NCI-H1694 treated with DMSO at 0.1 percent for 48 hours (cell line): ENCODE data around the gene RASA2.

Source experiments
- DNase-seq: peaks from one replicate; lab custom pipeline; 2025; lab: John Stamatoyannopoulos, UW

RASA2 gene

GRCh38 chr3:141538568-141539240 lies 51.9 kb downstream of the RASA2 start:
- DNase-seq, result no peak

DNA sequence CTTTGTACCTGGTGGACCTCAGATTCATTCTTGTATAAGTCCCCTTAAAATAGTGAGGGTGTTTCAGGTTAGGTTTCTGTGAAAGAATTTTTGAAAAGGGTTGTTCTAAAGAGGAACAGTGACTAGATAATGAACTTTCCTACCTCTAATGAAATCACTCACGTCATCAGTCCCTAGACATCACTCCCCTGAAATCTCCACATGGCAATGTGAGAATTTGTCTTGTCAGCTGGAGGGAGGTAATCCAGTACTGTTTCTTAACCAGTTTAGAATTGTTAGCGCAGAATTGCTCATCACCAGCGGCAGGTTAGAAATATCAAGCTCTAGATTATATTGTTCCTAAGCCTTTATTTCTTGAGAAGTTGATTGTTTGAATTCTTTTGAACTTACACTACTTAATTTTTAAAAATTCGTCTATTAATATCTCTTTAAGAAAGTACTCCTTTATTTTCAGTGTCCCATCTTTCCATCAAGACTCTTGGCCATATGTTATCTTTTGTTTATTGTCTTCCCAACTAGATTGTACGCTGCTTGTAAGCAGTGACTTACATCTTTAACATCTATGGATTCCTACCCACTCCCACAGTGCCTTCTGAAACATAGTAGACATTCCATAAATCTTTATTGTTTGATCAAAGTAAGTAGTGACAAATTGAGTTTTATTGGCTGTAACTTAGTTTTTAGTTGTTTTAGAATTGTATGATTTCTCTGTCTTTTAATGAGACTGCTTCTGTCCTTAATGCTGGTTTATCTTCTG lies 52.8 kb downstream of the RASA2 start:
- DNase-seq, result no peak

DNA sequence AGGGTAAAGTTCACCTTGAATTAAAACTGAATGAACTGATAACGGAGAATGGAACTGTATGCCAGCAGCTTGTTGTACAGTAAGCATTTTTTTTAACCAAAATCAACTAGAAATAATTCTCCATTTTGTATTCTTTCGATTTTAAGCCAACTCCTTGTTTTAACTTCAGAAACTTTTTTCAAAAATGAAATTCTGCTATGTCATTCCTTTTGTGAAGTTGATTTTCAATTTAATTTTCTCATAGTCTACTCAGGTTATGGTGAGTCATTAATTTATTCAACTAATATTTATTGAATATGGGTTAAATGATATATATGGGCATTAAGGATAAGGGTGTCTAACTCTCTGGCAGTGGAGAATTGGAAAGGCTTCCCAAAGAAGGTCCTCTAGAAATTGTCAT lies 53.7 kb downstream of the RASA2 start:
- no peak for DNase-seq

GRCh38 chr3:141542202-141542969 lies 55.6 kb downstream of the RASA2 start:
- no peak for DNase-seq

DNA sequence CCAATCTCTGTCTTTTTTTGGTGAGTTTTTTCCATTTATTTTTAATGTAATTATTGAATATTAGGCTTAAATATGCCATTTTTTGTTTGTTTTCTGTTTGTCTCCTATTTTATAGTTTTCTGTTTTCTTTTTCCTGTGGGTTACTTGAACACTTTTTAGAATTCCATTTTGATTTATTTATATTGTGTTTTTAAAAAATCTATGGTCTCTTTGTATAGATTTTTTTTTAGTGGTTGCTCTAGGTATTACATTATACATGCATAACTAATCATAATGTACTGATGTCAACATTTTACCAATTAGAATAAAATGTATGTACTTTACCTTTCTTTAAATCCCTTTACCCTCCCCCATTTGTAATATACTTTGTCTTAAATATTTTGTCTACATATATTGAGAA lies 56.2 kb downstream of the RASA2 start:
- no peak for DNase-seq

DNA sequence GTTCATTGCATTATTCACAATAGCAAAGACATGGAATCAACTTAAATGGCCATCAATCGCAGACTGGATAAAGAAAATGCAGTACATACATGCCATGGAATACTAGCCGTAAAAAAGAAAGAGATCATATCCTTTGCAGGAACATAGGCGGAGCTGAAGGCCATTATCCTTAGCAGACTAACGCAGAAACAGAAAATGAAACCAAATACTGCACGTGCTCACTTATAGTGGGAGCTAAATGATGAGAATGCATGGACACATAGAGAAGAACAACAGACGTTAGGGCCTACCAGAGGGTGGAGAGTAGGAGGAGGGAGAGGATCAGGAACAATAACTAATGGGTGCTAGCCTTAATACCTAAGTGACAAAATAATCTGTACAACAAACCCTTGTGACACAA lies 57.9 kb downstream of the RASA2 start:
- no peak for DNase-seq

DNA sequence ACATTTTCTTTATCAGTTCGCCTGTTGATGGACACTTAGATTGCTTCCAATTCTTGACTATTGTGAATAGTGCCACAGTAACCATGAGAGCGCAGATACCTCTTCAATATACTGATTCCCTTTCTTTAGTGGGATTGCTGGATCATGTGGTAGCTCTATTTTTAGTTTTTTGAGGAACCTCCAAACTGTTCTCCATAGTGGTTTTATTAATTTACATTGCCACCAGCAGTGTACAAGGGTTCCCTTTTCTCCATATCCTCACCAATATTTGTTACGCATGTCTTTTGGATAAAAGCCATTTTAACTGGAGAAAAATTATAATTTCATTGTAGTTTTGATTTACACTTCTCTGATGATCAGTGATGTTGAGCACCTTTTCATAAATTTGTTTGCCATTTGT lies 59.3 kb downstream of the RASA2 start:
- DNase-seq, result no peak

DNA sequence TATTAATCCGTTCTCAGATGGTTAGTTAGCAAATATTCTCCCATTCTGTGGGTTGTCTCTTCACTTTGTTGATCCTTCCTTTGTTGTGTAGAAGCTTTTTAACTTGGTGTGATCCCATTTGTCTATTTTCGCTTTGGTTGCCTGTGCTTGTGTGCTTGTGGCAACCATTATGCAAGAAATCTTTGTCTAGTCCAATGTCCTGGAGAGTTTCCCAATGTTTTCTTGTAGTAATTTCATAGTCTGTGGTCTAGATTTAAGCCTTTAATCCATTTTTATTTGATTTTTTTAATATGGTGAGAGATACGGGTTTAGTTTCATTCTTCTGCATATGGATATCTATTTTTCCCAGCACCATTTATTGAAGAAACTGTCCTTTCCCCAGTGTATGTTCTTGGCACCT lies 59.8 kb downstream of the RASA2 start:
- no peak for DNase-seq

DNA sequence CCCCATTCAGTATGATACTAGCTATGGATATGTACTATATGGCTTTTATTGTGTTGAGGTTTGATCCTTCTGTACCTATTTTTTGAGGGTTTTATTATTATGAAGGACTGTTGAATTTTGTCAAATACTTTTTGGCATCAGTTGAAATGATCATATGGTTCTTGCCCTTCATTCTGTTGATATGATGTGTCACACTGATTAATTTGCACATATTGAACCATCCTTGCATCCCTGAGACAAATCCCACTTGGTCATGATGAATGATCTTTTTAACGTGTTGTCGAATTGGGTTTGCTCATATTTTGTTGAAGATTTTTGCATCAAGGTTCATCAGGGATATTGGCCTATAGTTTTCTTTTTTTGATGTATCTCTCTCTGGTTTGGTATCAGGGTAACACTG lies 61.0 kb downstream of the RASA2 start:
- no peak for DNase-seq

DNA sequence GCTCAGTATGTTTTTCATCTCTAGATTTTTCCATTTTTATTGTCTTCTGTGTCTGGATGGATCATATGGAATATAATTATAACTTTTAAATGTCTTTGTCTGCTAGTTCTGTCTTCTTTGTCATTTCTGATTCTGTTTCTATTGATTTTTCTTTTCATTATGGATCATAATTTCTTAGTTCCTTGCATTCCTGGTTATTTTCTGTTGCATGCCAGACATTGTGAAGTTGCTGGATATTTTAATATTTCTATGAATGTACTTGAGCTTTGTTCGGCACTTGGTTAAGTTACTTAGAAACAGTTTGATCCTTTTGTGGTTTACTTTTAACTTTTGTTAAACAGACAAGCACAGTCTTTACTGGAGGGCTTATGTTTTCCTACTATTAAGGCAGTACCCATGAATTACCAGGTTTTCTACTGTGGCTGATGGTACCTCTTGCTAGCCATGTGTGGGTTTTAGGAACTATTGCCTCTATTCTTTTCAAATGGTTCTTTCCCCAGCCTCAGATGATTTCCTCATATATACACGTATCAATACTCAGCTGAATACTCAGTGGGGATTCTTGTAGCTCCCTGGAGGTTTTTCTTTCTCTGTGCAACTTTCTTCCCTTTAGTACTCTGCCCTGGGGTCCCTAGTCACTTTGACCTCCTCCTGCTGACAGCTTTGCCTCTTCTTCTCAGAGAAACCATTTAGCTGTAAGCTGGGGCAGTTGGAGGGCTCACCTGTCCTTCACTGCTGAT lies 64.3 kb downstream of the RASA2 start:
- no peak for DNase-seq

GRCh38 chr3:141552440-141552991 lies 65.7 kb downstream of the RASA2 start:
- DNase-seq, result no peak

GRCh38 chr3:141553055-141553454 lies 66.2 kb downstream of the RASA2 start:
- no peak for DNase-seq

DNA sequence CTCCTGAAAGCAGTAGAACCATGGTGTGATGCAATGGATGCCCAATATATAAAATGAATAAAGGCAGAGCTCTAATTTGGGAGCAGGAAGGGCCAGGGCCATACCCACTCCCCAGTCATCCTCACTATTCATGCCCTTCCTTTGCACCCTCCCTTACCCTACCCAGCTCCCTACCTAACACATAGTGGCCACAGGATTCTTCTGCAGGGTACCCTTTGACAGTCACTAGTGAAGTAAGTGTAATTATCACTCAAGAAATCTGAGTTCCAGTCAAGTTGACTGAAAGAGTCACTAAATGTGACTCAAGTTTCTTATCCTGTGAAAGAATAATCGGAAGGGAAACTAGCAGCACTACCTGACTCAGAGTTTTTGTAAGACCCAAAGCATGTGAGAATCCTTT lies 69.2 kb downstream of the RASA2 start:
- DNase-seq, result no peak

- no peak for DNase-seq
These were observed 71.3 kb downstream of the RASA2 start for GRCh38 chr3:141557961-141558706.

DNA sequence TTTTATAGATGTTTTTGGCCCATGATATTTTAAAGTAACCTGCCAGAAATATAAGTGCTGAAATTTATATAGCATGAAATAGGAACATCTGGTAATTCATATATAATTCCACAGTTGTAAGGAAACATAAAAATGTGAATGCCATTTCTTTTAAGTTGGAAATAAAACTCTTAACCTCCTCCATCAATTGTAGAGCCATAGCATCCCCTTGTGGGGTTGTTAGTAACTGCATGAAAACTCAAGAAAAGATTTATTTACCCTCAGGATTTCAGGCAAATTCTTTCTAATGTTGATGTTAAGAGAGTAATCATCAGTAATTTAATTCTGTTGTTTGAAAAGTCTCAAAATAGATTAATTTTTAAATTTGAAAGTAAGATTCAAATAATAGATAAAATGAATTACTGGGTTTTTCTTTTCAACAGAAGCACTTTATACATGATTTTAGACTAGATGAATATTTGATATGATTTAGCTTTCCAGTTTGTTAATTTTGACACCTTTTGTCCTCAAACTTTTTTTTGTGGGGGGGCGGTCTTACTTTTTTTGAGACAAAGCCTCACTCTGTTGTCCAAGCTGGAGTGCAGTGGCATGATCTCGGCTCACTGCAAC lies 74.7 kb downstream of the RASA2 start:
- DNase-seq, result peak; percentile 59

- DNase-seq, result no peak
These were observed 77.4 kb downstream of the RASA2 start for GRCh38 chr3:141564241-141564640.

- no peak for DNase-seq
These were observed 83.2 kb downstream of the RASA2 start for GRCh38 chr3:141570068-141570467.

DNA sequence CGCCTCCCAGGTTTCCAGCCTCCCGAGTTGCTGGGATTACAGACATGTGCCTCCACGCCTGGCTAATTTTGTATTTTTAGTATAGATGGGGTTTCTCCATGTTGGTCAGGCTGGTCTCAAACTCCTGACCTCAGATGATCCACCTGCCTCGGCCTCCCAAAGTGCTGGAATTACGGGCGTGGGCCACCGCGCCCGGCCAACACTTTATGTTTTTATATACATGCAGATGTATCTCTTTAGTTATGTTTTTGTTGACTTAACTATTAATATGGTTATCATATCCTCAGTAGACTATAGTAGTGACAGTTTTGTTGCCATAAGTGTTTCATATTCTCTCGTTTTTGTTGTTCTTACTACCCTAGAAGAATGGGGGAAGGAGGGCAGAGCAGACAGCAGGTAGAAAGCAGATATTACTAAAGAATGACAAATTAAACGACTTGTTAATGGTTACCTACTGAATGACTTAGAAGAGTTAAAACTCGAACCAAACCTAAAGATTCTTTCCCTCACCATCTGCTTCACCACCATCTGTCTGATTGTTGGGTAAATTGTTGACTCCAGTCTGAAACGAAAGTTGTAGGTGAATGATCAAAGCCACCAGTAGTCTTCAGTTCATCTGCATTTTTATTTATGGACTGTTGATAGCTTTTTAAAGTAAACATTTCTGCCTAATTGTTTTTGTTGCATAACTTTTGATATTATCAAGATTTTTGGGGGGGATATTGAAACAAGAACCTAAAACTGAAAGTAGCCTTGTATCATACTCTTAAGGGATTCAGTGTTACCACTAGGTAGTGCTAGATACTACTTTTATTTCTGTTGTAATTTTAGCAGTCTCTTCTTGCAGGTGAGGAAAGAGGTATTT lies 89.3 kb downstream of the RASA2 start:
- DNase-seq, result peak; percentile 48

DNA sequence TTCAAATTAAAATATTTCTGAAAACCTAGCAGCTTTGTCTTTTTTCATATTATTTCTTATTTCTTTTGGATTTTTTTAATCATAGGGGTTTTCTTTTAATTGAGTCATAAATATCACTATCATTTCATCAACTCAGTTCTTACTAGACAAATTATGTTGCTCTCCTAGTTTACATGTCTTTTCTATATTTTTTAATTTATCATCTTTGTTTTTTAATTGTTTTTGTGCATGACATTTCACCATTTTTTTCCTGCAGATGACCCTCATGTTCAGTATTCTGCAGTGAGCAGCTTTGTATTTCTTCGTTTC lies 89.9 kb downstream of the RASA2 start:
- DNase-seq, result no peak
